NCI-H524 treated with DMSO at 0.1 percent for 48 hours (cell line): Measurements from ENCODE around the gene SUV39H2.
"Not testable (repeated sequence)": the region's sequence is repeated elsewhere in the genome, so short reads cannot be mapped to it uniquely, and the experiment has no call there.

Experiments used
- DNase-seq: peaks from one replicate; lab custom pipeline; 2025; lab: John Stamatoyannopoulos, UW

Gene SUV39H2

DNA sequence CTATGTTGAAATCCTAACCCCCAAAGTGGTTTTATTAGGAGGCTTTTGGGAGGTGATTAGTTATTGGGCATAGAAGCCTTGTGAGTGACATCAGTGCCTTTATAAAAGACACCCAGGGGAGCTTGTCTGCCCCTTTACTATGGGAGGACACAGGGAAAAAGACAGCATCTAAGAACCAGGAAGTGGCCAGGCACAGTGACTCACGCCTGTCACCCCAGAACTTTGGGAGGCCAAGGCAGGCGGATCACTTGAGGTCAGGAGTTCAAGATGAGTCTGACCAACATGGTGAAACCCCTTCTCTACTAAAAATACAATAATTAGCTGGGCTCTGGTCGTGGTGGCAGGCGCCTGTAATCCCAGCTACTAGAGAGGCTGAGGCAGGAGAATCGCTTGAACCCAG lies 60.3 kb downstream of the SUV39H2 start:
- DNase-seq = not testable (repeated sequence)

DNA sequence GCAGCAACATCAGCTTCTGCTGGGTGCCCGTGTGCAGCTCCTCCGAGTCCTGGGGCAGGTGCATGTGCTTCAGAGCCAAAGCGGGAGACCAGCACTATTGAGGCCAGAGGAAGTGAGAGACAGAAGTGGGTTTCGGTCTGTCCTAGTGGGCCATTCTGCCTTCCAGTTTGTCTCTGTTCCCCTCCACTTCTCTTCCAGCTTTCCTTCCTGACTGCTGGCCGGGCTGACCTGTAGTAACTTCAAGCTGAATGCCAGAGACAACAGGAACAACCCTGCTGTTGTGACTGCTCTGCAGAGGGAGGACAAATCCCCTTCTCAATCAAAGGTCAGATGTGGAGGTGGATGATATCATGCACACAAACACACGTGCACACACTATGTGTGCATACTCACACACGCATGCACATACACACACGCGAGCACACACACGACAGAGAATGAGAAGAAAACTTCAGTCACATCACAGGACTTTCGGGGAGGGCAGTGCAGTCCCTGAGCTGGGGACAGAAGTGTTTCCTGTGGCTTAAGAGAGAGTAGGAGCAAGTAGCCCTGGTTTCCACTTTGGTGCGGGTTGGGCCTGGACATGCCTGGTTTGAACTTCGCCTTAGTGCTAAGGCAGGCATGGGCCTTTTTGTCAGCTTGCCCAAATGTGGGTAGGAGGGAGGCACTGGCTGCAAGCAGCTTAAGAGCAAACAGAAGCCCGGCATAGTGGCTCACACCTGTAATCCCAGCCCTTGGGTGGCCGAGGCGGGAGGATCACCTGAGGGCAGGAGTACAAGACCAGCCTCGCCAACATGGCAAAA lies 63.7 kb downstream of the SUV39H2 start:
- not testable (repeated sequence) for DNase-seq

DNA sequence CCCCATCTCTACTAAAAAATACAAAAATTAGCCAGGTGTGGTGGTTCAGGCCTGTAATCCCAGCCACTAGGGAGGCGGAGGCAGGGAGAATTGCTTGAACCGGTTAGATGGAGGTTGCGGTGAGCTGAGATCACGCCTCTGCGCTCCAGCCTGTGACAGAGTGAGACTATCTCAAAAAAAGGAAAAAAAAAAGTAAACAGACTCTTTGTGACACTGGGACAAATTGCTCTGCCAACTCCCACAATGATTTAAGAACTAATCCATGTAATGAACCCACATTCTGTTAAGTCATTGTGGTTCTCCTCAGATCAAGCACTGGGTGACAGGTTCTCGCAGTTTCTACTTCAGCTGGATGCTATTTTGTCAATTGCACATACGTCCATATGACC lies 64.3 kb downstream of the SUV39H2 start:
- not testable (repeated sequence) for DNase-seq

DNA sequence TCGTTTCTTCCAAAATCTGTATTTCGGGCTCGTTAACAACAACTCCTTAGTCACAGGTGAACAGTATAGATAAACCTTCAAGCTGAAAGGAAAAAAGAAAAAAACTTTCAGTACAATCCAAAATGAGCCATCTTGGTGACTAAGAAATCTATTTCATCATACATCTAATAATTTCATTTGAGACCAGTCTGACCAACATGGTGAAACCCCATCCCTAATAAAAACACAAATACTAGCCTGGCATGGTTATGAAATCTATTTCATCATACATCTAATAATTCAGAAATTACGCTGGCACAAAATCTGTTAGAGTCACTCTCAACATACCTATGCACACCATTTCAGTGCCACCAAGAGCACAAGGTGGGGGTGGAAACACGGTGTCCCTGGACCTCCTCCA lies 66.4 kb downstream of the SUV39H2 start:
- no peak for DNase-seq

- DNase-seq = no peak
These were observed 68.6 kb downstream of the SUV39H2 start for GRCh38 chr10:14947268-14947667.

DNA sequence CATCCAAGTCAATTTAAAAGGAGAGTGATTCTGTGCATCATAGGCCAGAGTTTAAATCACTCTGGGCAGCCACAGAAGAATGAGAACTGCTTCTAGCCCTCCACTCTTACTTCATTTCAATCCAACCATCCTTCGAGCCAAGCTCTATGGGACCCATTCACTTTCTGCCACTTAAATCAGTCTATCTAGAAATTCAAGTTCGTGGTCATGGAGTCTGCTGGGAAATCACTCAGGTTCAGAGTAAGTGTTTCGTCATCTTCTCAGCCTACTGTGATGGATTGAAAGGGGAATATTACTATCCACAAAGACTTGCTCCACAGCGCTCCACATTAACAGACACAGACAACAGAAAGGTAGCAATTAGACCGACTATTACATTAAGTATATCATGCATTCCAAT lies 70.6 kb downstream of the SUV39H2 start:
- no peak for DNase-seq

- DNase-seq = no peak
These were observed 74.3 kb downstream of the SUV39H2 start for GRCh38 chr10:14952851-14953423.

GRCh38 chr10:14953424-14954000 lies 74.8 kb downstream of the SUV39H2 start:
- no peak for DNase-seq
